ENCODE data around the gene DISP3.
"Not testable (repeated sequence)": the region's sequence is repeated elsewhere in the genome, so short reads cannot be mapped to it uniquely, and the experiment has no call there.

Gene DISP3

DNA sequence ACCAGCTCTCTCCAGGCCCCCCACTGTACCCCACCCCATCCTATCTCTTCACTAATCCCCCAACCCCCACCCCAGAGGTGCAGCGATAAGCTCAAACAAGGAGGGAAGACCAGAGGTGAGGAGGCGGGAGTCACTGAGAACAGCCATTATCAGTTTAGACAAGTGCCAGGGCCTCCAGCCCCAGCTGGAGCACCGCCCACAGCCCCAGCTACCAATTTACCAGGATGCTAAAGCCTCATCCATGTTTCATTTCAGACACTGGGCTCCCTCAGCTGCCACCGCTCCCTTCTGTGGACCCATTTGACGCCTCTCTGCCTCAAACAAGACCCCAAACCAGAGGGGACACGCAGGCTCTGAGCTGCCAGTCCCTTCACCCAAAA, 80.6 kb downstream of the DISP3 start:
- DNase-seq, result no peak

DNA sequence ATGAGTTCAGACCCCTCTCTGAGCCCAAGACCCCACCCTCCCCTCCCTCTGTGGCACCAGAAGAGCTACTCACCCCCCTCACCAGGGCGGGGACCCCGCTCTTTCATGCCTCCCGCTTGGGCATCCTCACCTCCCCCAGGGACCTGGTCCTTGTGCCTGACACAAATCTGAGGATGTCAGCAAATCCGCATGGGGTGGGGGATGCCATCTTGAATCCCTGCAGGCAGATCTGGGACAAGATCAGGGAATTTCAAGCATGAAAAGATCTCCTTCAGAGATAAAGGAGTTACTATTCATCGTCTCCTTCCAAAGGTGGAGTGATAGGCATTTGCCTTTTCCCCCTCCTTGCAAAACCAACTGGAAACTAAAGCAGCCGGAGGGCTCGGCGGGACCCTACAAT, 81.1 kb downstream of the DISP3 start:
- DNase-seq, result no peak

- no peak for DNase-seq
These were observed 82.8 kb downstream of the DISP3 start for GRCh38 chr1:11561740-11562139.

GRCh38 chr1:11562664-11563063, 83.7 kb downstream of the DISP3 start:
- no peak for DNase-seq

DNA sequence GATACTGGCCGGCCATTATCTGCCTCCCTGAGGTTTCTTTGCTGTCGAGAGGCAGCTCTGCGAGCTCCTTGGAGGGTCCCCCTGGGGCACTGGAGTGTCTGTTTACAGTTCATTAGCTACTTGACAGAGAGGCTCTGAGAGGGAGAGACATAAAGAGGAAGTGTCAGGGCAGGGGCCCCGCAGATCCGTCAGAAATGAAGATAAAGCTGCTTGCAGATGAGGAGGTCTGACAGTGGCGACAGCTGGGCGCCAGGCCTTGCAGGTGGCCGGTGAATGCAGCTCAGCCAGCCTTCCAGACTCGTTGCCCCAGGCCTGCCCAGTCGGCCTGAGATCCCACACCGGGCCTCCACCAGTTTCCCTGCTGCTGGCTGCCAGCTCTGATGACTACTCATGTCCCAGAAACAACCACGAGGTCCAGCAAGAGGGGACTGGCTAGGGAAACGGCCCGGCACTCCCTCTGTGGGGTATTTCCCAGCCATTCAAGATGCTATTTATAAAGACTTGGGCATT, 84.7 kb downstream of the DISP3 start:
- DNase-seq, result no peak

GRCh38 chr1:11564237-11564636, 85.3 kb downstream of the DISP3 start:
- DNase-seq, result no peak

DNA sequence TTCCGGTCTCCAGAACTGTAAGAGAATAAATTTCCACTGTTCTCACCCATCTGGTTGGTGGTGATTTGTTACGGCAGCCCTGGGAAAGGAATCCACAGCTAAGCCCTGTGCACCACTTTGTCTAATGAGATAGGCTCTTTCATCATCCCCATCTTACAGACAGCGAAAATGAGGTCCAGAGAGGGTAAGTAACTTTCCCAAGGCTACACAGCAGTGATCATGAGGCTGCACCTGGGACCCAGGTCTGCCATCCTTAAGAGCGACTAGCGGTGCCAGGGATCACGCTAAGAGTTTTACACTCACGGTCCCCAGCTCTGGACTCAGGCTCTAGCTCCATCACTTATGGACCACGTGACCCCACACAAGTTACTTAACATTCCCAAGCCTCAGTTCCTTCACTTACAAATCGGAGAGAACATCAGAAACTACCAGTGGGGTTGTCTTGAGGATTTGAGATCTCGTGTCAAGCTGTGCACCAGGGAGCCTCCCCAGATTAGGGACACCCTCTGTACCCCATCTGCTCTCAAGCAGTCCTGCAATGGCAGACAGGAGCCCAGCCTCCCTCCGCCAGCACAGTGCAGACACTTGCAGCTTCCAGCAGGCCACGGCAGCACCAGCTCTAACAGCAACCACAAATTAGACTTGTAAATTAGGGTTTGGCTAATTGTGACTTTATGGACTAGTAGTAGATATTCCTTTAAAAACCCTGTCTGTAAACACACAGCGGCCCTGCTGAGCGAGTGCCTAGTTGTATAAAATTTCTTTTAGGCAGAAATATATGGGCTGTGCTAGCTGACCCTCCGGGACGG, 87.3 kb downstream of the DISP3 start:
- DNase-seq, result no peak

DNA sequence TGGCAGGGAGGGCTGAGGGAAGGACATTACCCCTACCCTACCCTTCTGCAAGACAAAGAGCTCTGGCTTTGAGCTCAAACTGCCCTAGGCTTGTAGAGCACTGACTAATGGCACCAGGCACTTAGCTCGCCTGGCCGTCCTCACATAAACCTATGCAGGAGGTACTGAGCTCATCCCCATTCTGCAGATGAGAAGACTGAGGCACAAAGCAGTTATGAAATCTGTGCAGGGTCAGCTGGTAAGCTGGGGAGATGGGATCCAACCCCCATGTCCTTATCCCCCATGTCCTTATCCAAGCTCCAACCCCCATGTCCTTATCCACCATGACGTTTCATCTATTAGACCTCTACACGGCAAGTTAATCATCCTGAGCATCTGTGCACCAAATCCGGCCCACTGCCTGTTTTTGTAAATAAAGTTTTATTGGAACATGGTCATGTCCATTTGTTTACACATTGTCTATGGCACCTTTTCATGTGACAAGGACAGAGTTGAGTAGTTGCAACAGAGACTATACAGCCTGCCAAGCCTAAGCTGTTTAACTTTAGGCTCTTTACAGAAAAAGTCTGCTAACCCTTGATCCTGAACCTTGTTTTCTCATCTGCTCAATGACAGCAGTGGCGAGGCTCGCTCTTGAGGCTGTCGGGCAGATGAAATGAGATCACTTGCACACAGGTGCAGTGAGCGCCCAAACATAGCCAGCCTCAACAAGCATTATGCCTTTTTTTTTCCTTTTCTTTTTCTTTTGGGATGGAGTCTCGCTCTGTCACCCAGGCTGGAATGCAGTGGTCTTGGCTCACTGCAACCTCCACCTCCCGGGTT, 88.5 kb downstream of the DISP3 start:
- no peak for DNase-seq

GRCh38 chr1:11568687-11569086, 89.7 kb downstream of the DISP3 start:
- DNase-seq, result no peak

DNA sequence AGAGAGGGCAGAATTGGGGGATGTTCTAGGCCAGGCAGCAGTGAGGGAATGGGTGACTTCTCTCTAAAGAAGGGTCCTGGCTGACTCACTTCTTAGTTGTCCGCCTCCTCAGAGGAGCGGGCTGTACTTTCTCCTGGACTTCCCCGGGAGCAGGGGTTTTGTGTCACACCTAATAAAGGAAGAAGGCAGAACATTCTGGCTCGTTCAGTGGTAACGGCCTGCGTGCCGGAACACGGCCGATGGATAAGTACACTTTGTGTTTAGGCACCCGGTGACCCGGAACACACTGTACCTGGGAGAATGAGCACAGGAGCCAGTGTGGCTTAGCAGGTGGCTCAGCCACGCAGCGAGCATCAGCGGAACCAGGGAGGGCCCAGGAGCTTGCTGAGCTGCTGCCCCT, 90.6 kb downstream of the DISP3 start:
- DNase-seq, result no peak

DNA sequence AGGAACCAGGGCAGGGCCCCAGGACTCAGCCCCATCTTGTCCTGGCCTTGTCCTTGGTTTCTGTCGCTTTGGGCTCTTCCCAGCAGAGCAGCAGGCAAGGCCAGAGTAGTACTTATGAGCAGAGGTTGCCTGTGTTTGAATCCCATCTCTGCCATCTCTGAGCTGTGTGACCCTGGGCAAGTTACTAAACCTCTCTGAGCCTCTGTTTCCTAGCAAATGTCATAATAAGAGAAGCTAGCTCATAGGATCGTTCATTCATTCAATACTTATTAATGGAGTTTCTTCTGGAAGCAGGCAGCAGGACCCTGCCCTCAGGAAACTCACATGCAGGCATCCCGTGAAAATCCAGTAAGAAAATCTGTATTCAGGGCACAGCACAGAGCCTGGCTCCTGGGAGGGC, 91.0 kb downstream of the DISP3 start:
- no peak for DNase-seq

GRCh38 chr1:11570821-11571380, 91.9 kb downstream of the DISP3 start:
- no peak for DNase-seq

DNA sequence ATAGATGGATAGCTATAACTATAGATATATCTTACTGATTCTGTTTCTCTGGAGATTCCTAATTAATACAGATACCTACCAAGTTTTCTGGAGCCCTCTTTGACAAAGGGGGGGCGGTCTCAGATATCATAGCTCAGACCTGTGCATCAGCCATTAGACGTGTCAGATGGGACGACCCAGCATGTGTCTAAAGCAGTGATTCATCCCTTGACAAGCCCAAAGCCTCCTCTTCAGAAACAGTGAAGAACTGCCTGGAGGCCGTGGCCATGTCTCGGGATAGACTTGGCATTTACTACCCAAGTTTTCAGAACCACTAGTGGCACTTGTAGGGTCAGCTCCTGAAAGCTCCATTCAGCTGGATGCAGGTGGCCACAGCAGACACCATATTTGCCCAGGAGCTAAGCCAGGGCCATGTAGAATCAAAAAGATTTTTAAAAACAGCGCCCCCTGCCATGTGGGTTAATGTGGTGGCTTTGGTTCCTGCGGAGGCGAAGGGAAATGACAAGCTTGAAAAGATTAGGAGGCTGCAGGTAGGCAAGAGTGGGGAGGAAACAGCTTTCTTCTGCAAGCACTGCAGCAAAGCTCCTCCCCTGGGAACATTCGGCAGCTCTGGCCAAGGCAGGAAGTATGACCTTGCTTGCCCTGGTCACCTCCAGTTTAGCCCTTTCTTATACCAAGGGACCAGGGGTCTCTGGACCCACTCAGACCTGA, 93.1 kb downstream of the DISP3 start:
- DNase-seq, result no peak

DNA sequence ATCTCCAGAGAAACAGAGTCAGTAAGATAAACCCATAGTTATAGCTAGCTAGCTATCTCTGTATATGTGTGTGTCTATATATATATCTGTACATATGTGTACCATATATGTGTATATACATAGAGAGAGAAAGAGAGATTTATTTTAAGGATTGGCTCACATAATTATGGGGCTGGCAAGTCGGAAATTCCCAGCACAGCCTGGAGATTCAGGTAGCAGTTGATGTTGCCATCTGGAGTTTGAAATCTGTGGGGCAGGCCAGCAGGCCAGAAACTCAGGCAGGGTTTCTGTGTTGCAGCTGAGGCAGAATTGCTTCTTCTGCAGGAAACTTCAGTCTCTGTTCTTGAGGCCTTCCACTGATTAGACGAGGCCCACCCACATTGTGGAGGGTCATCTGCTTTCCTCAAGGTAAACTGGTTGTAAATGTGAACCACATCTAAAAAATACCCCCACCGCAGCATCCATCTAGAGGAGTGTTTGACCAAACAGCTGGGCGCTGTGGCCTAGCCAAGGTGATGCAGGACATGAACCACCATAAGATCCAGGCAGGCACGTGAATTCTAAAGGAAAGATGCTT, 94.2 kb downstream of the DISP3 start:
- DNase-seq, result no peak

DNA sequence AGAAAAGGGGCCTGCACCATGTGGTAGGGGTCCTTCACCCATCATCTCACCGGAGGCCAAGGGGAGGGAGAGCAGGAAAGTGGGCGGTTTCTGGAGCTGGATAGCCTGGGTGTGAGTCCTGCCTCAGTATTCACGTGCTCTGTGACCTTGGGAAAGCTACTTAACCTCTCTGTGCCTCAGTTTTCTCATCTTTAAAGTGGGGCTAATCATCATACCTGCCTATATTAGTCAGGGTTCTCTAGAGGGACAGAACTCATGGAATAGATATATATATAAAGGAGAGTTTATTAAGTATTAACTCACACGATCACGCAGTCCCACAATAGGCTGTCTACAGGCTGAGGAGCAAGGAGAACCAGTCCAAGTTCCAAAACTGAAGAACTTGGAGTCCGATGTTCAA, 96.6 kb downstream of the DISP3 start:
- no peak for DNase-seq

DNA sequence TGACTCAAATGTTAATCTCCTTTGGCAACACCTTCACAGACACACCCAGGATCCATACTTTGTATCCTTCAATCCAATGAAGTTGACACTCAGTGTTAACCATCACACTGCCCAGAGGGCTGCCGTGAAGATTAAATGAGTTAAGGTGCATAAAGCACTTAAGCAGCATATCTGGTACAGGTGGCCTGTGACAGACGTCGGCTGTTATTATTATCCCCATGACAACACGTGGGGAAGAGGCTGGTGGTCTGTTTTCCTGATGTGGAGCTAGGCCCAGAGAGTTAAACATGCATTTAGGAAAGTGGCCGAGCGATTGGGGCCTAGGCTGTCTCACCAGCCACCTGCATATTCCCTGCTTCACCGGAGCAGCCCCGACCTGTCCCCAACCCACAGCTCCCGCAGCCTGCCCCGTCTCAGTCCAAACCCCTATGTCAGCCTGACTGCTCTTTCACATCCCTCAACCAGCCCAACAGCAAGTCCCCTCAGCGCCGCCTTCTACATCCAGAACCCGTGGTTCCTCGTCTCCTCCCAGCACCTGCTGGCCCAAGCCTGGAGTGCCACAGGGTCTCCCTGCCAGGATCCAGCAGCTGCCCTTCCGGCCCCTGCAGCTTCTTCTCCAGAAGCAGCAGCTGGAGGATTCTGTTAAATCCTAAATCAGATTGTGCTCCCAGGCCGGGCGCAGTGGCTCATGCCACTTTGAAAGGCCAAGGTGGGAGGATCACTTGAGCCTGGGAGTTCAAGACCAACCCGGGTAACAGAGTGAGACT, 97.3 kb downstream of the DISP3 start:
- no peak for DNase-seq

GRCh38 chr1:11578004-11578403, 99.0 kb downstream of the DISP3 start:
- DNase-seq, result no peak

DNA sequence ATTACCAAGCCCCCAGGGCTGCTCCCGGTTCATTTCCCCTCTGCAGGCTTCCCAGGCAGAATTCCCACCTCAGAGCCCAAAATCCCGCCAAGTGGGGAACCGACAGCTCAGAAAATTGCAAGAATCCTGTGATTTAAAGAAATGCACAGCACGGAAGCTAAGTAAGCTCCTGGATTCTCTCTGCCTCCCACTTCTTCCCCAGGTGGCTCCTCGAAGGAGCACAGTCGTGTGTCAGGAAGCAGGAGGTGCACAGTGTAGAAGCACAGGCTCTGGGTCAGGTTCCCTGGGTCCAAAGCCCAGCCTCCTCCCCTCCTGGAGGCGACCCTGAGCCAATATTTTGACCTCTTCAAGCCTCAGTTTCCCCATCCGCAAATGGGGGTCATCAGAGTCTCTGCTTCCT, 100.6 kb downstream of the DISP3 start:
- DNase-seq, result no peak

DNA sequence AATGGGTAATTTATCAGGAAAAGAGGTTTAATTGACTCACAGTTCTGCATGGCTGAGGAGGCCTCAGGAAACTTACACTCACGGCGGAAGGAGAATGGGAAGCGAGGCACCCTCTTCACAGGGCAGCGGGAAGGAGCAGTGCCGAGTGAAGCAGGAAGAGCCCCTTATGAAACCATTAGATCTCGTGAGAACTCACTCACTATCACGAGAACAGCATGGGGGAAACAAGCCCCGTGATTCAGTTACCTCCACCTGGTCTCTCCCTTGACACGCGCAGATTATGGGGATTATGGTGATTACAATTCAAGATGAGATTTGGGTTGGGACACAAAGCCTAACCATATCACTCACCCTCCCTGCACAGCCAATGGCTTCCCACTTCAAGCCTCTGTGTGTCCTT, 101.1 kb downstream of the DISP3 start:
- DNase-seq, result not testable (repeated sequence)

DNA sequence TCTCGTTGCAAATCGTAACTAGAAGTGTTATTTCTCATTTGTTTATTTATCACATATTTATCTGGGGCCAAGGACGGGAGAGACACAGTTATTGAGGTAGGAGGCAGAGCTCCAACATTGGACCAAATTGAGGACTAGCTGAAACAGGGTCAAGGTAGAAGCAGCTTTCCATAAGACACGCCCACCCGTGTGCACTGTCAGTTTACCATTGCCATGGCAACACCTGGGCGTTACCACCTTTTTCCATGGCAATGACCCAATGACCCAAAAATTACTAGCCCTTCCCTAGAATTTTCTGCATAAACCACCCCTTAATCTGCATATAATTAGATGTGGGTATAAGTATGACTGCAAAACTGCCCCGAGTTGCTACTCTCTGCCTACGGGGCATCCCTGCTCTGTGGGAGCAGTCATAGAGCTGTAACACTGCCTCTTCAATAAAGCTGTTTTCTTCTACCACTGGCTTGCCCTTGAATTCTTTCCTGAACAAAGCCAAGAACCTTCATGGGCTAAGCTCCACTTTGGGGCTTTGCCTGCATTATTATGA, 102.6 kb downstream of the DISP3 start:
- DNase-seq, result no peak

DNA sequence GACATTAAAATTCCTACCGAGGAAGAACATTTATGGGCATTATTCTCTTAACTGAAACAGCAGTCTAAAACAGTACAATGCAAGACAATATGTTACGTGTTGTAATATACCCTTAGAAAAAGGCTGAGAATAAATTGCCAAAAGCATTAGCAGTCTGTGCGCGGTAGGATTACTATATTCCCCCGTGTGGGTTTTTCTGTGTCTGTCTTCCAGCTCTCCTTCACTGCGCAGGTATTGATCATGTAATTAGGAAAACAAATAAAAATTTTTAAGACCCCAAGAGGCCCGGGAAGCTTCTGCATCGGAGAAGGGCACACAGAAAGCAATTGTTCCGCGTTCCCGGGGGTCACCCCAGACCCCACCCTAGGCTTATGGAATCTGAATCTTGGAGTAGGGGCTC, 106.4 kb downstream of the DISP3 start:
- DNase-seq, result no peak

Measured in activated effector memory CD4-positive, alpha-beta T cell treated with Interleukin-2 at 50 U/mL for 16 hours (primary cell).